ENCODE measurements around the gene SERPINA6. TPM values are rescaled to one million over a fixed set of nuclear protein-coding genes. Genes with fewer than 3 reads are reported as not detected.

Gene SERPINA6
- polyA plus RNA-seq, 1 donor (not counting 4 experiments of a cell fraction or from before 2014, with no cell fraction given) = not detected

GRCh38 chr14:94363151-94363624 is 40.1 kb upstream of the SERPINA6 start:
- Histone ChIP-seq H3K79me2 (ENCODE audit: control insufficient read depth, insufficient read depth, low read length) (no peaks in the 10 kb centered on the region), H3K9me3 (ENCODE audit: control insufficient read depth, low read depth, low read length) (no peaks in the 10 kb centered on the region), H3K36me3 (ENCODE audit: control insufficient read depth in 2 of 2, extremely low read depth in 1 of 2, insufficient read depth in 2 of 2, low read length in 2 of 2) (no peaks in the 10 kb centered on the region), H3K4me1 (ENCODE audit: control insufficient read depth, extremely low read depth, insufficient read depth, low read length) (no peaks in the 10 kb centered on the region), H4K20me1 (ENCODE audit: control insufficient read depth, extremely low read depth, insufficient read depth, low read length) (no peaks in the 10 kb centered on the region), H3K27me3 (ENCODE audit: control insufficient read depth, extremely low read depth, insufficient read depth, low read length) (no peaks in the 10 kb centered on the region), H3K4me3 (ENCODE audit: control insufficient read depth in 2 of 3, extremely low read depth in 1 of 3, insufficient read depth in 2 of 3, low read depth in 1 of 3, low read length in 3 of 3) (no peak overlapping the region), H2AFZ (ENCODE audit: control insufficient read depth, low read length) (no peak overlapping the region), H3K27ac (ENCODE audit: control insufficient read depth, insufficient read depth, low read length) (no peak overlapping the region), H3K9ac (ENCODE audit: control insufficient read depth, extremely low read depth, insufficient read depth, low read length) (no peak overlapping the region), H3K9me1 (ENCODE audit: control insufficient read depth, extremely low read depth, insufficient read depth, low read length) (no peaks in the 10 kb centered on the region), H3K4me2 (ENCODE audit: control insufficient read depth, extremely low read depth, insufficient read depth, low read depth, low read length) (no peak overlapping the region)
- dilution Hi-C loops (cut with MboI; ENCODE audit: extremely low pct_ligation_motif_present, low sequenced_read_pairs) = no loop called here
- TF ChIP-seq EZH2 (IDR thresholded peaks at IDR 0.05; ENCODE audit: low read length) = no peak
- TF ChIP-seq CTCF (optimal IDR thresholded peaks at IDR 0.05 in 1 of 3, IDR thresholded peaks at IDR 0.05 in 1 of 3, conservative IDR thresholded peaks at IDR 0.05 in 1 of 3; ENCODE audit: extremely low read depth in 1 of 3, insufficient read depth in 2 of 3, low read length in 3 of 3) = no peak
- no peak for FAIRE-seq
- DNase-seq (ENCODE audit: low read depth, low spot score) = no peak

GRCh38 chr14:94362614-94363133 is 39.5 kb upstream of the SERPINA6 start:
- Histone ChIP-seq H3K4me2 (ENCODE audit: control insufficient read depth, extremely low read depth, insufficient read depth, low read depth, low read length) (no peak overlapping the region), H3K9me3 (ENCODE audit: control insufficient read depth, low read depth, low read length) (no peaks in the 10 kb centered on the region), H3K27ac (ENCODE audit: control insufficient read depth, insufficient read depth, low read length) (no peak overlapping the region), H3K4me1 (ENCODE audit: control insufficient read depth, extremely low read depth, insufficient read depth, low read length) (no peaks in the 10 kb centered on the region), H2AFZ (ENCODE audit: control insufficient read depth, low read length) (no peak overlapping the region), H4K20me1 (ENCODE audit: control insufficient read depth, extremely low read depth, insufficient read depth, low read length) (no peaks in the 10 kb centered on the region), H3K79me2 (ENCODE audit: control insufficient read depth, insufficient read depth, low read length) (no peaks in the 10 kb centered on the region), H3K27me3 (ENCODE audit: control insufficient read depth, extremely low read depth, insufficient read depth, low read length) (no peaks in the 10 kb centered on the region), H3K9me1 (ENCODE audit: control insufficient read depth, extremely low read depth, insufficient read depth, low read length) (no peaks in the 10 kb centered on the region), H3K4me3 (ENCODE audit: control insufficient read depth in 2 of 3, extremely low read depth in 1 of 3, insufficient read depth in 2 of 3, low read depth in 1 of 3, low read length in 3 of 3) (no peak overlapping the region), H3K9ac (ENCODE audit: control insufficient read depth, extremely low read depth, insufficient read depth, low read length) (no peak overlapping the region), H3K36me3 (ENCODE audit: control insufficient read depth in 2 of 2, extremely low read depth in 1 of 2, insufficient read depth in 2 of 2, low read length in 2 of 2) (no peaks in the 10 kb centered on the region)
- no peak for TF ChIP-seq EZH2 (IDR thresholded peaks at IDR 0.05; ENCODE audit: low read length)
- no peak for TF ChIP-seq CTCF (optimal IDR thresholded peaks at IDR 0.05 in 1 of 3, IDR thresholded peaks at IDR 0.05 in 1 of 3, conservative IDR thresholded peaks at IDR 0.05 in 1 of 3; ENCODE audit: extremely low read depth in 1 of 3, insufficient read depth in 2 of 3, low read length in 3 of 3)
- FAIRE-seq (no peak), DNase-seq (ENCODE audit: low read depth, low spot score) (no peak)
- dilution Hi-C loops (cut with MboI; ENCODE audit: extremely low pct_ligation_motif_present, low sequenced_read_pairs) = no loop called here
